Measurements from ENCODE around the gene CCDC40. TPM values are rescaled to one million over a fixed set of nuclear protein-coding genes. Genes with fewer than 3 reads are reported as not detected.

The CCDC40 gene
- total and polyA plus RNA-seq, 2 of the 13 experiments (the other 11 are each of a cell fraction or from before 2014, with no cell fraction given) = 4.1 to 5.5 TPM

GRCh38 chr17:80092959-80093358 lies 56.5 kb downstream of the CCDC40 start (continued):
- TF ChIP-seq ZFP36 (IDR thresholded peaks at IDR 0.05; ENCODE audit: borderline replicate concordance, low read depth, low read length, partially characterized antibody) (no peak), ZNF121 (CRISPR knock-in tag; IDR thresholded peaks at IDR 0.05) (peak; percentile 44; the same call in 1 of the 2 replicates)

- peak; percentile 23 for ATAC-seq
- no peak for DNase-seq (ENCODE audit: low spot score)
- Histone ChIP-seq H3K9ac (ENCODE audit: insufficient read depth, low read depth, low read length) (no peak overlapping the region), H2AFZ (ENCODE audit: low read length) (no peak overlapping the region), H3K27ac (ENCODE audit: extremely low read length, insufficient read depth, low read length) (no peak overlapping the region), H3K9me3 (ENCODE audit: low read length) (no peaks in the 10 kb centered on the region), H3K36me3 (replicated peaks in 1 of 2; ENCODE audit: control insufficient read depth in 1 of 2, insufficient read depth in 2 of 2, low read length in 2 of 2) (no peaks in the 10 kb centered on the region), H3K79me2 (ENCODE audit: insufficient read depth, low read length) (no peaks in the 10 kb centered on the region), H3K4me1 (ENCODE audit: insufficient read depth, low read length) (peaks cover 33% of the 10 kb centered on the region), H3K4me2 (ENCODE audit: low read depth, low read length) (no peak overlapping the region), H4K20me1 (ENCODE audit: insufficient read depth, low read length) (no peaks in the 10 kb centered on the region), H3K27me3 (ENCODE audit: control insufficient read depth in 1 of 2, insufficient read depth in 2 of 2, low read length in 2 of 2) (peaks cover 5 to 52% of the 10 kb centered on the region in 2 experiments; a peak in 4 of 5 replicates), H3K4me3 (replicated peaks in 1 of 3; ENCODE audit: insufficient read depth in 1 of 3, low read depth in 2 of 3, low read length in 3 of 3) (no peak overlapping the region)
- CTCF ChIA-PET (ENCODE audit: low intra/inter-chr PET ratio, low total read pairs) = no interaction called here
- no peak for FAIRE-seq
- intact Hi-C loops (cut with micrococcal nuclease; ENCODE audit: unreplicated experiment) (no loop called here), in situ Hi-C loops (cut with HindIII; ENCODE audit: extremely low pct_ligation_motif_present, low pct_unique_long_range_greater_than_20kb) (no loop called here)
- BruUV-seq (replicated peaks) = no TSS peak
- POLR2A ChIA-PET = interaction anchor here (0.5 to 1.0 kb wide), 2 partner anchors 9 to 32 kb away, joined by 3 read pairs; no protein-coding TSS in a partner anchor
- TF ChIP-seq, protein P1, sequence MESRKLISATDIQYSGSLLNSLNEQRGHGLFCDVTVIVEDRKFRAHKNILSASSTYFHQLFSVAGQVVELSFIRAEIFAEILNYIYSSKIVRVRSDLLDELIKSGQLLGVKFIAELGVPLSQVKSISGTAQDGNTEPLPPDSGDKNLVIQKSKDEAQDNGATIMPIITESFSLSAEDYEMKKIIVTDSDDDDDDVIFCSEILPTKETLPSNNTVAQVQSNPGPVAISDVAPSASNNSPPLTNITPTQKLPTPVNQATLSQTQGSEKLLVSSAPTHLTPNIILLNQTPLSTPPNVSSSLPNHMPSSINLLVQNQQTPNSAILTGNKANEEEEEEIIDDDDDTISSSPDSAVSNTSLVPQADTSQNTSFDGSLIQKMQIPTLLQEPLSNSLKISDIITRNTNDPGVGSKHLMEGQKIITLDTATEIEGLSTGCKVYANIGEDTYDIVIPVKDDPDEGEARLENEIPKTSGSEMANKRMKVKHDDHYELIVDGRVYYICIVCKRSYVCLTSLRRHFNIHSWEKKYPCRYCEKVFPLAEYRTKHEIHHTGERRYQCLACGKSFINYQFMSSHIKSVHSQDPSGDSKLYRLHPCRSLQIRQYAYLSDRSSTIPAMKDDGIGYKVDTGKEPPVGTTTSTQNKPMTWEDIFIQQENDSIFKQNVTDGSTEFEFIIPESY (CRISPR knock-in tag; IDR thresholded peaks at IDR 0.05) = peak; percentile 32; the same call in 1 of the 2 replicates
- no peak for TF ChIP-seq HNRNPLL (IDR thresholded peaks at IDR 0.05; ENCODE audit: low read depth, low read length, poor library complexity, severe bottlenecking)
- WGBS (ENCODE audit: low lambda C conversion rate) = 64% methylated on average over 36 of the region's 37 CpGs
Observed at GRCh38 chr17:80095038-80095843, 58.8 kb downstream of the CCDC40 start.
